ENCODE measurements around the gene SFTPB.
A peak's percentile ranks its signal among the peaks of the same experiment; 100 is the strongest.

SFTPB gene

GRCh38 chr2:85702800-85703199 lies 34.8 kb upstream of the SFTPB start:
- no peak for DNase-seq (ENCODE audit: low read depth in 2 of 2)

GRCh38 chr2:85702172-85702571 lies 34.2 kb upstream of the SFTPB start:
- DNase-seq (ENCODE audit: low read depth in 2 of 2): no peak

GRCh38 chr2:85699325-85699724 lies 31.3 kb upstream of the SFTPB start:
- DNase-seq (ENCODE audit: low read depth in 2 of 2): no peak

- DNase-seq (ENCODE audit: low read depth in 2 of 2): no peak
Observed at GRCh38 chr2:85698880-85699254, 30.9 kb upstream of the SFTPB start.

GRCh38 chr2:85698184-85698879 lies 30.3 kb upstream of the SFTPB start:
- no peak for DNase-seq (ENCODE audit: low read depth in 2 of 2)

GRCh38 chr2:85697716-85698115 lies 29.7 kb upstream of the SFTPB start:
- DNase-seq (ENCODE audit: low read depth in 2 of 2): no peak

- no peak for DNase-seq (ENCODE audit: low read depth in 2 of 2)
Observed at GRCh38 chr2:85697096-85697495, 29.1 kb upstream of the SFTPB start.

GRCh38 chr2:85695691-85696668 lies 28.0 kb upstream of the SFTPB start:
- no peak for DNase-seq (ENCODE audit: low read depth in 2 of 2)

- no peak for DNase-seq (ENCODE audit: low read depth in 2 of 2)
Observed at GRCh38 chr2:85695121-85695520, 27.1 kb upstream of the SFTPB start.

- peak in 1 of 2 donors; percentile 8 for DNase-seq (ENCODE audit: low read depth in 2 of 2)
Observed at GRCh38 chr2:85694052-85695025, 26.3 kb upstream of the SFTPB start, which contains the start of gene GNLY. TSS of gene GNLY (plus strand) at chr2:85694358. CDS start at chr2:85694419, 61 bp downstream.

GRCh38 chr2:85692039-85692645 lies 24.1 kb upstream of the SFTPB start:
- DNase-seq (ENCODE audit: low read depth in 2 of 2): no peak

GRCh38 chr2:85690932-85691331 lies 22.9 kb upstream of the SFTPB start:
- DNase-seq (ENCODE audit: low read depth in 2 of 2): no peak

GRCh38 chr2:85684806-85685205 lies 16.8 kb upstream of the SFTPB start:
- no peak for DNase-seq (ENCODE audit: low read depth in 2 of 2)

- DNase-seq (ENCODE audit: low read depth in 2 of 2): no peak
Observed at GRCh38 chr2:85684380-85684779, 16.4 kb upstream of the SFTPB start.

- DNase-seq (ENCODE audit: low read depth in 2 of 2): no peak
Observed at GRCh38 chr2:85682378-85682777, 14.4 kb upstream of the SFTPB start.

GRCh38 chr2:85681776-85682175 lies 13.8 kb upstream of the SFTPB start:
- no peak for DNase-seq (ENCODE audit: low read depth in 2 of 2)

- DNase-seq (ENCODE audit: low read depth in 2 of 2): no peak
Observed at GRCh38 chr2:85681372-85681763, 13.4 kb upstream of the SFTPB start.

GRCh38 chr2:85680707-85681371 lies 12.8 kb upstream of the SFTPB start:
- no peak for DNase-seq (ENCODE audit: low read depth in 2 of 2)

- peak; percentile 63 to 66 for DNase-seq (ENCODE audit: low read depth in 2 of 2)
Observed at GRCh38 chr2:85678794-85679672, 11.0 kb upstream of the SFTPB start.

GRCh38 chr2:85678377-85678776 lies 10.4 kb upstream of the SFTPB start:
- DNase-seq (ENCODE audit: low read depth in 2 of 2): no peak
